HCT116 (cell line): ENCODE data around the gene MYH14. TPM values are rescaled to one million over a fixed set of nuclear protein-coding genes. Genes with fewer than 3 reads are reported as not detected.

Source experiments
- ATAC-seq: fragments of 200-7000 bp; cut with Tn5 transposase; 2 replicates; pipeline ENCODE4 v1.9.1; 2020; ENCODE audit warnings: mild to moderate bottlenecking, moderate library complexity
- BruUV-seq: library from RNA; stranded (reverse); fragments of 400-500 nt; replicated peaks from 2 replicates; lab custom pipeline; 2021; lab: Mats Ljungman, UMichigan
- CTCF ChIA-PET: fragments of 300-600 bp; sonication (Branson Sonifier 250); formaldehyde crosslinking; loops from one replicate; lab custom pipeline; 2021; ENCODE audit warnings: antibody characterized with exemption; lab: Charles Lee
- POLR2A ChIA-PET: fragments of 300-600, 350-600 bp; sonication (Branson Sonifier 250); formaldehyde crosslinking; loops from one replicate; lab custom pipeline; 2021; ENCODE audit warnings: antibody characterized with exemption; lab: Charles Lee
- RAD21 ChIA-PET, 2 experiments: fragments of 300-600 bp; sonication (Branson Sonifier 250); formaldehyde crosslinking; loops; one replicate each; lab custom pipeline; 2023; ENCODE audit warnings: low total read pairs in 2 of 2; ENCODE audit not compliant: uncharacterized antibody in 2 of 2, unreplicated experiment in 2 of 2, low non-redundant PET in 1 of 2; lab: Charles Lee
- DNase-seq: peaks from one replicate; pipeline ENCODE4 v3.0.0-alpha.2; 2010; ENCODE audit warnings: low read depth, low spot score
- H2AFZ ChIP-seq: fragments of 200-600 bp; shearing (Covaris generic), sonication (generic); 2 replicates; pipeline ENCODE4 v1.6.1; 2017; ENCODE audit warnings: low read depth, mixed run types, mixed read lengths, antibody characterized with exemption, low read length; ENCODE audit not compliant: poor library complexity, severe bottlenecking
- H3K27ac ChIP-seq: 2 replicates; pipeline ENCODE4 v1.5.1; 2012; ENCODE audit warnings: low read depth, low read length
- H3K27me3 ChIP-seq: fragments of 200-600 bp; sonication (generic); 2 replicates; pipeline ENCODE4 v1.6.1; 2016; ENCODE audit warnings: mixed run types, low read length, mixed read lengths; ENCODE audit not compliant: insufficient read depth
- H3K36me3 ChIP-seq, 2 experiments: fragments of 200-500 bp in 1 of 2; fragments of 200-600 bp in 1 of 2; sonication (Bioruptor generic) in 1 of 2; sonication (generic) in 1 of 2; 2 replicates each; pipeline versions ENCODE4 v1.5.1 to v1.6.1; 2014 to 2016; ENCODE audit warnings: low read length in 2 of 2, inconsistent platforms in 1 of 2, mixed read lengths in 1 of 2, mixed run types in 1 of 2; ENCODE audit not compliant: insufficient read depth in 2 of 2, control insufficient read depth in 1 of 2
- H3K4me1 ChIP-seq, 2 experiments: fragments of 200-600 bp in 1 of 2; sonication (generic) in 1 of 2; 2 replicates each; pipeline versions ENCODE4 v1.5.1 to v1.6.1; 2012 to 2017; ENCODE audit warnings: low read length in 2 of 2, inconsistent platforms in 1 of 2, mild to moderate bottlenecking in 1 of 2, mixed read lengths in 1 of 2, mixed run types in 1 of 2, moderate library complexity in 1 of 2; ENCODE audit not compliant: insufficient read depth in 2 of 2, control insufficient read depth in 1 of 2
- H3K4me2 ChIP-seq: fragments of 200-600 bp; sonication (generic); 2 replicates; pipeline ENCODE4 v1.6.1; 2017; ENCODE audit warnings: mixed run types, low read length, mixed read lengths
- H3K4me3 ChIP-seq, 2 experiments: fragments of 200-600 bp in 1 of 2; sonication (generic) in 1 of 2; replicated peaks in 1 of 2; 2 replicates each; pipeline ENCODE4 v1.5.1; 2011 to 2016; ENCODE audit warnings: low read length in 2 of 2, control low read depth in 1 of 2, low read depth in 1 of 2, mild to moderate bottlenecking in 1 of 2, mixed read lengths in 1 of 2, mixed run types in 1 of 2
- H3K79me2 ChIP-seq: fragments of 200-600 bp; sonication (generic); 2 replicates; pipeline ENCODE4 v1.6.1; 2017; ENCODE audit warnings: mild to moderate bottlenecking, mixed run types, low read length, moderate library complexity, mixed read lengths; ENCODE audit not compliant: insufficient read depth
- H3K9ac ChIP-seq: fragments of 200-600 bp; sonication (generic); 2 replicates; pipeline ENCODE4 v1.6.1; 2016; ENCODE audit warnings: low read length, mixed read lengths
- H3K9me2 ChIP-seq: fragments of 200-600 bp; sonication (generic), shearing (Covaris generic); 2 replicates; pipeline ENCODE4 v1.6.1; 2017; ENCODE audit warnings: mixed run types, mild to moderate bottlenecking, moderate library complexity; ENCODE audit not compliant: insufficient read depth
- H3K9me3 ChIP-seq, 2 experiments: fragments of 200-500 bp in 1 of 2; fragments of 200-600 bp in 1 of 2; sonication (Bioruptor generic) in 1 of 2; sonication (generic) in 1 of 2; 2 replicates each; pipeline ENCODE4 v1.6.1; 2014 to 2017; ENCODE audit warnings: low read length in 2 of 2, mixed read lengths in 2 of 2, inconsistent platforms in 1 of 2, low read depth in 1 of 2, mild to moderate bottlenecking in 1 of 2, mixed run types in 1 of 2, moderate library complexity in 1 of 2; ENCODE audit not compliant: control insufficient read depth in 1 of 2, insufficient read depth in 1 of 2
- H4K20me1 ChIP-seq: fragments of 200-600 bp; sonication (generic), shearing (Covaris generic); 2 replicates; pipeline ENCODE4 v1.6.1; 2017; ENCODE audit warnings: mixed run types, mild to moderate bottlenecking, moderate library complexity; ENCODE audit not compliant: insufficient read depth
- CBX3 ChIP-seq: IDR thresholded peaks from 2 replicates; pipeline ENCODE4 v1.6.1; 2012; ENCODE audit warnings: low read depth
- CEBPB ChIP-seq: IDR thresholded peaks from 2 replicates; pipeline ENCODE4 v1.6.1; 2012; ENCODE audit warnings: low read depth
- ELF1 ChIP-seq: IDR thresholded peaks from 2 replicates; pipeline ENCODE4 v1.6.1; 2012; ENCODE audit warnings: low read depth, borderline replicate concordance
- EZH2 ChIP-seq: fragments of 200-600 bp; sonication (generic); IDR thresholded peaks from 2 replicates; pipeline ENCODE4 v1.6.1; 2017; ENCODE audit warnings: antibody characterized with exemption, mixed run types
- FOSL1 ChIP-seq: IDR thresholded peaks from 2 replicates; pipeline ENCODE4 v1.6.1; 2012; ENCODE audit warnings: low read depth
- JUND ChIP-seq: IDR thresholded peaks from 2 replicates; pipeline ENCODE4 v1.6.1; 2012
- POLR2AphosphoS5 ChIP-seq: IDR thresholded peaks from 2 replicates; pipeline ENCODE4 v1.6.1; 2011; ENCODE audit warnings: mild to moderate bottlenecking, low read depth, low read length, moderate library complexity
- RAD21 ChIP-seq: IDR thresholded peaks from 2 replicates; pipeline ENCODE4 v1.6.1; 2012; ENCODE audit warnings: low read depth, mild to moderate bottlenecking
- SIN3A ChIP-seq: IDR thresholded peaks from 2 replicates; pipeline ENCODE4 v1.6.1; 2012; ENCODE audit warnings: low read depth
- SP1 ChIP-seq: IDR thresholded peaks from 2 replicates; pipeline ENCODE4 v1.6.1; 2012; ENCODE audit warnings: low read depth
- TCF7L2 ChIP-seq: IDR thresholded peaks from 2 replicates; pipeline ENCODE4 v1.7.0; 2011; ENCODE audit warnings: borderline replicate concordance, inconsistent platforms; ENCODE audit not compliant: insufficient read depth, insufficient read length; ENCODE audit errors: extremely low read depth
- YY1 ChIP-seq: IDR thresholded peaks from 2 replicates; pipeline ENCODE4 v1.6.1; 2011; ENCODE audit warnings: low read length, low read depth, moderate library complexity, mild to moderate bottlenecking; ENCODE audit not compliant: insufficient replicate concordance; ENCODE audit errors: extremely low read depth
- ZFX ChIP-seq: fragments of 450-650 bp; IDR thresholded peaks from 2 replicates; pipeline ENCODE4 v1.6.1; 2017
- intact Hi-C: fragments of 100-400 bp; cut with micrococcal nuclease; formaldehyde crosslinking; loops from 2 replicates; pipeline ENCODE4 v1.10.0; 2022
- total RNA-seq: library from RNA; stranded (reverse); gene quantifications from one replicate; pipeline ENCODE4 v1.2.1, GENCODE V29; 2021; ENCODE audit not compliant: unreplicated experiment
- TF ChIP-seq, protein P1 (sequence below): IDR thresholded peaks from 2 replicates; pipeline ENCODE4 v1.6.1; 2012
- TF ChIP-seq, protein P2 (sequence below): IDR thresholded peaks from 2 replicates; pipeline ENCODE4 v1.6.1; 2012; ENCODE audit warnings: low read depth

MYH14 gene
- total RNA-seq, 1 experiment from 2014 or later: 60.1 TPM

DNA sequence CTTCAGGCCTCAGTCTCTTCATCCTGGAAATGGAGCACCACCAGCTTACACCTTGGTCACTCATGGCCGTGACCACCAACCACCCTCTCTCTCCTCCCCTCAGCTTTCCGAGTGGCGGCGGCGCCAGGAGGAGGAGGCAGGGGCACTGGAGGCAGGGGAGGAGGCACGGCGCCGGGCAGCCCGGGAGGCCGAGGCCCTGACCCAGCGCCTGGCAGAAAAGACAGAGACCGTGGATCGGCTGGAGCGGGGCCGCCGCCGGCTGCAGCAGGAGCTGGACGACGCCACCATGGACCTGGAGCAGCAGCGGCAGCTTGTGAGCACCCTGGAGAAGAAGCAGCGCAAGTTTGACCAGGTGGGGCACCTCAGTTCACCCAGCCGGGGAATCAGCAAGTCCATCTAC lies 78.1 kb downstream of the MYH14 start:
- intact Hi-C loops: no loop called here
- ATAC-seq: no peak
- Histone ChIP-seq H3K4me3 (no peak overlapping the region), H3K27ac (no peak overlapping the region), H3K9ac (no peak overlapping the region), H3K36me3 (peaks cover 4 to 11% of the 10 kb centered on the region in 2 experiments; a peak in 3 of 4 replicates), H3K9me2 (no peaks in the 10 kb centered on the region), H3K9me3 (peaks cover 0 to 6% of the 10 kb centered on the region in 2 experiments; a peak in 2 of 4 replicates), H4K20me1 (no peaks in the 10 kb centered on the region), H3K4me1 (no peaks in the 10 kb centered on the region)
- BruUV-seq: no TSS peak
- RAD21 ChIA-PET: no interaction called here
- CTCF ChIA-PET: no interaction called here
- POLR2A ChIA-PET: no interaction called here
- TF ChIP-seq ZFX (no peak), JUND (no peak), ELF1 (no peak), CBX3 (no peak), SIN3A (no peak), YY1 (no peak), CEBPB (no peak), FOSL1 (no peak), POLR2AphosphoS5 (no peak), TCF7L2 (no peak), EZH2 (no peak), SP1 (no peak), RAD21 (no peak)
- TF ChIP-seq, protein P1, sequence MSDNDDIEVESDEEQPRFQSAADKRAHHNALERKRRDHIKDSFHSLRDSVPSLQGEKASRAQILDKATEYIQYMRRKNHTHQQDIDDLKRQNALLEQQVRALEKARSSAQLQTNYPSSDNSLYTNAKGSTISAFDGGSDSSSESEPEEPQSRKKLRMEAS: no peak
- TF ChIP-seq, protein P2, sequence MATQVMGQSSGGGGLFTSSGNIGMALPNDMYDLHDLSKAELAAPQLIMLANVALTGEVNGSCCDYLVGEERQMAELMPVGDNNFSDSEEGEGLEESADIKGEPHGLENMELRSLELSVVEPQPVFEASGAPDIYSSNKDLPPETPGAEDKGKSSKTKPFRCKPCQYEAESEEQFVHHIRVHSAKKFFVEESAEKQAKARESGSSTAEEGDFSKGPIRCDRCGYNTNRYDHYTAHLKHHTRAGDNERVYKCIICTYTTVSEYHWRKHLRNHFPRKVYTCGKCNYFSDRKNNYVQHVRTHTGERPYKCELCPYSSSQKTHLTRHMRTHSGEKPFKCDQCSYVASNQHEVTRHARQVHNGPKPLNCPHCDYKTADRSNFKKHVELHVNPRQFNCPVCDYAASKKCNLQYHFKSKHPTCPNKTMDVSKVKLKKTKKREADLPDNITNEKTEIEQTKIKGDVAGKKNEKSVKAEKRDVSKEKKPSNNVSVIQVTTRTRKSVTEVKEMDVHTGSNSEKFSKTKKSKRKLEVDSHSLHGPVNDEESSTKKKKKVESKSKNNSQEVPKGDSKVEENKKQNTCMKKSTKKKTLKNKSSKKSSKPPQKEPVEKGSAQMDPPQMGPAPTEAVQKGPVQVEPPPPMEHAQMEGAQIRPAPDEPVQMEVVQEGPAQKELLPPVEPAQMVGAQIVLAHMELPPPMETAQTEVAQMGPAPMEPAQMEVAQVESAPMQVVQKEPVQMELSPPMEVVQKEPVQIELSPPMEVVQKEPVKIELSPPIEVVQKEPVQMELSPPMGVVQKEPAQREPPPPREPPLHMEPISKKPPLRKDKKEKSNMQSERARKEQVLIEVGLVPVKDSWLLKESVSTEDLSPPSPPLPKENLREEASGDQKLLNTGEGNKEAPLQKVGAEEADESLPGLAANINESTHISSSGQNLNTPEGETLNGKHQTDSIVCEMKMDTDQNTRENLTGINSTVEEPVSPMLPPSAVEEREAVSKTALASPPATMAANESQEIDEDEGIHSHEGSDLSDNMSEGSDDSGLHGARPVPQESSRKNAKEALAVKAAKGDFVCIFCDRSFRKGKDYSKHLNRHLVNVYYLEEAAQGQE: no peak
- TF ChIP-seq, all 23 proteins: peak for 0
- DNase-seq: no peak
- no peak overlapping the region for H3K4me2 ChIP-seq
- no peaks in the 10 kb centered on the region for H3K79me2 ChIP-seq
- H2AFZ ChIP-seq: no peak overlapping the region
- no peaks in the 10 kb centered on the region for H3K27me3 ChIP-seq
